Testis (tissue), 2 donors: ENCODE results near the gene GABRR1.

Experiments
- CTCF ChIP-seq, 3 experiments: fragments of 450-650 bp in 2 of 3; fragments of 200-600 bp in 1 of 3; sonication (generic) in 1 of 3; IDR thresholded peaks; one replicate each; pipeline ENCODE4 v1.5.1; 2016 to 2019; ENCODE audit warnings: antibody characterized with exemption in 3 of 3, mild to moderate bottlenecking in 2 of 3, moderate library complexity in 1 of 3
- POLR2A ChIP-seq: fragments of 450-650 bp; IDR thresholded peaks from one replicate; pipeline ENCODE4 v1.6.1; 2017; ENCODE audit warnings: antibody characterized with exemption, mild to moderate bottlenecking, moderate library complexity

- no peak for TF ChIP-seq CTCF (IDR thresholded peaks at IDR 0.05)
- TF ChIP-seq POLR2A: no peak
Measured at GRCh38 chr6:89214197-89214596, 3.0 kb downstream of the GABRR1 start.
